Esophagus squamous epithelium (tissue), 4 donors: ENCODE measurements around the gene LDAH.

Experiments used
- CTCF ChIP-seq, 6 experiments: fragments of 450-650 bp in 4 of 6; fragments of 200-600 bp in 2 of 6; sonication (generic) in 2 of 6; IDR thresholded peaks; one replicate each; pipeline ENCODE4 v1.5.1; 2016 to 2019; ENCODE audit warnings: antibody characterized with exemption in 6 of 6, mild to moderate bottlenecking in 4 of 6, moderate library complexity in 4 of 6
- POLR2A ChIP-seq, 4 donors: fragments of 450-650 bp; IDR thresholded peaks; one replicate each; pipeline ENCODE4 v1.6.1; 2017; ENCODE audit warnings: antibody characterized with exemption in 4 of 4, mild to moderate bottlenecking in 4 of 4, moderate library complexity in 3 of 4

GRCh38 chr2:20640411-20641122 is 182.3 kb downstream of the LDAH start:
- no peak for TF ChIP-seq CTCF (IDR thresholded peaks at IDR 0.05)
- TF ChIP-seq POLR2A (IDR thresholded peaks at IDR 0.05): no peak
